Muscle layer of colon (tissue), 2 donors: ENCODE data around the gene ST6GALNAC6.

Experiments
- H3K27ac ChIP-seq: one replicate; pipeline ENCODE4 v1.7.0; 2013; ENCODE audit warnings: low read depth, mild to moderate bottlenecking, low read length, moderate library complexity
- H3K27me3 ChIP-seq, 2 donors: one replicate each; pipeline ENCODE4 v1.7.0; 2013; ENCODE audit warnings: low read length in 2 of 2, mild to moderate bottlenecking in 2 of 2; ENCODE audit not compliant: insufficient read depth in 2 of 2, control insufficient read depth in 1 of 2
- H3K36me3 ChIP-seq: one replicate; pipeline ENCODE4 v1.7.0; 2013; ENCODE audit warnings: mild to moderate bottlenecking, low read length; ENCODE audit not compliant: insufficient read depth
- H3K4me1 ChIP-seq: one replicate; pipeline ENCODE4 v1.7.0; 2013; ENCODE audit warnings: mild to moderate bottlenecking, low read length; ENCODE audit not compliant: insufficient read depth
- H3K4me3 ChIP-seq, 2 donors: one replicate each; pipeline ENCODE4 v1.7.0; 2013; ENCODE audit warnings: low read length in 2 of 2, low read depth in 1 of 2, mild to moderate bottlenecking in 1 of 2, moderate library complexity in 1 of 2
- H3K9ac ChIP-seq: one replicate; pipeline ENCODE4 v1.7.0; 2013; ENCODE audit warnings: low read length
- H3K9me3 ChIP-seq: one replicate; pipeline ENCODE4 v1.7.0; 2013; ENCODE audit warnings: mild to moderate bottlenecking, low read length
- donor health status: abdominal sarcoma.
- donor health status: Adenocarcinoma of cecum.

The ST6GALNAC6 gene

GRCh38 chr9:127866535-127866934, 32.9 kb downstream of the ST6GALNAC6 start:
- no peak overlapping the region for H3K4me3 ChIP-seq
- H3K4me1 ChIP-seq = peaks cover 5% of the 10 kb centered on the region
- peaks cover 16% of the 10 kb centered on the region for H3K36me3 ChIP-seq
- no peaks in the 10 kb centered on the region for H3K9me3 ChIP-seq
- no peak overlapping the region for H3K9ac ChIP-seq
- no peaks in the 10 kb centered on the region for H3K27me3 ChIP-seq
- no peak overlapping the region for H3K27ac ChIP-seq

DNA sequence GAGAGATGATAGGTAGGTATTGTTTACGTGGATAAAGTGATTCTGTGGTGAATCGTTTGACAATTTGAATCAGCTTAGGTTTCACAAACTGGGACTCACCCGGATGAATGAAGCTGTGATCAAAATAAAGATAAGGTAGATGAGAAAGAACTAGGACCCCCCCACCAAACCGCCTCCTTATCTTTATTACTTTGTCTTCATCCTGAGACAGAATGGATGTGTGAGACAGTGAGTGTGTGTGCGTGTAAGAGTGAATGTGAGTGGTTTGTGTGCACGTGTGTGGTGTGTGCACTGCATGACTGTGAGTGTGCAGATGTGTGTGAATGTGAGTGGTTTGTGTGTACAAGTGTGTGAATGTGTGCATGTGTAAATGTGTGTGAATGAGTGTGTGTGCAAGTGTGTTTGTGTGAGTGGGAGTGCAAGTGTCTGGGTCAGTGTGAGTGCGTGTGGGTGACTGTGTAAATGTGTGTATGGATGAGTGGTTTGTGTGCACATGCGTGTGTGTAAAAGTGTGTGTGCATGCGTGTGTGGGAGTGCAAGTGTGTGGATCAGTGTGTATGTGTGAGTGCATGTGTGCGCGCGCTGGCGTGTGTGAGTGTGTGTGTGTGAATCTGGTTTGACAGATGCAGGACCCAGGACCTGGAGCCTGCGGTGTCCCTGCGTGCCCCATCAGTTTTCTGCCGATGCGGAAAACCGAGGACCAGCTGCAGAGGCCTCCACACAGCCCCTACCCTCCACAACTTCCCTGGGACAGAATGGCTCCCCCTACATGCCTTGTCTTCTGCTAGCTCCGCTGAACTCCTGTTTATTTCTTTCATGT, 33.5 kb downstream of the ST6GALNAC6 start:
- no peaks in the 10 kb centered on the region for H3K27me3 ChIP-seq
- no peak overlapping the region for H3K4me3 ChIP-seq
- H3K36me3 ChIP-seq = peaks cover 12% of the 10 kb centered on the region
- no peak overlapping the region for H3K9ac ChIP-seq
- no peak overlapping the region for H3K27ac ChIP-seq
- no peaks in the 10 kb centered on the region for H3K9me3 ChIP-seq
- peaks cover 10% of the 10 kb centered on the region for H3K4me1 ChIP-seq

DNA sequence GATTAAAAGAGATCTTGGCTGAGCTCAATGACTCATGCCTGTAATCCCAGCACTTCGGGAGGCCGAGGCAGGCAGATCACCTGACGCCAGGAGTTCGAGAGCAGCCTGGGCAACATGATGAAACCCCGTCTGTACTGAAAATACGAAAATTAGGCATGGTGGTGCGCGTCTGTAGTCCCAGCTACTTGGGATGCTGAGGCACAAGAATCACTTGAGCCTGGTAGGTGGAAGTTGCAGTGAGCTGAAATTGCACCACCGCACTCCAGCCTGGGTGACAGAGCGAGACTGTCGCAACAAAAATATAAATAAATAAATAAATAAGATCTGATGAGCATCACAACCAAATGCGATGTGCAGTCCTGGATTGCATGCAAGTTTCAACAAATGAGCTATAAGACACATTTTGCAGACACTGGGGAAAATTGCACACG, 36.2 kb downstream of the ST6GALNAC6 start:
- no peak overlapping the region for H3K9ac ChIP-seq
- H3K4me3 ChIP-seq = no peak overlapping the region
- peaks cover 9% of the 10 kb centered on the region for H3K36me3 ChIP-seq
- no peak overlapping the region for H3K27ac ChIP-seq
- peaks cover 10% of the 10 kb centered on the region for H3K4me1 ChIP-seq
- no peaks in the 10 kb centered on the region for H3K9me3 ChIP-seq
- H3K27me3 ChIP-seq = no peaks in the 10 kb centered on the region

GRCh38 chr9:127862075-127863011, 37.1 kb downstream of the ST6GALNAC6 start:
- Histone ChIP-seq H3K36me3 (peaks cover under 1% of the 10 kb centered on the region), H3K27ac (no peak overlapping the region), H3K4me3 (no peak overlapping the region), H3K9me3 (no peaks in the 10 kb centered on the region), H3K27me3 (no peaks in the 10 kb centered on the region), H3K9ac (no peak overlapping the region), H3K4me1 (peaks cover 10% of the 10 kb centered on the region)

GRCh38 chr9:127860779-127861178, 38.6 kb downstream of the ST6GALNAC6 start:
- Histone ChIP-seq H3K27ac (no peak overlapping the region), H3K4me1 (peaks cover 10% of the 10 kb centered on the region)

GRCh38 chr9:127860260-127860659, 39.1 kb downstream of the ST6GALNAC6 start:
- Histone ChIP-seq H3K27me3 (no peaks in the 10 kb centered on the region), H3K4me1 (peaks cover 10% of the 10 kb centered on the region), H3K4me3 (no peak overlapping the region), H3K27ac (no peak overlapping the region), H3K9ac (no peak overlapping the region), H3K9me3 (no peaks in the 10 kb centered on the region), H3K36me3 (no peaks in the 10 kb centered on the region)

More at GRCh38 chr9:127860779-127861178, 38.6 kb downstream of the ST6GALNAC6 start:
- Histone ChIP-seq H3K36me3 (no peaks in the 10 kb centered on the region), H3K4me3 (no peak overlapping the region), H3K27me3 (no peaks in the 10 kb centered on the region), H3K9ac (no peak overlapping the region), H3K9me3 (no peaks in the 10 kb centered on the region)

DNA sequence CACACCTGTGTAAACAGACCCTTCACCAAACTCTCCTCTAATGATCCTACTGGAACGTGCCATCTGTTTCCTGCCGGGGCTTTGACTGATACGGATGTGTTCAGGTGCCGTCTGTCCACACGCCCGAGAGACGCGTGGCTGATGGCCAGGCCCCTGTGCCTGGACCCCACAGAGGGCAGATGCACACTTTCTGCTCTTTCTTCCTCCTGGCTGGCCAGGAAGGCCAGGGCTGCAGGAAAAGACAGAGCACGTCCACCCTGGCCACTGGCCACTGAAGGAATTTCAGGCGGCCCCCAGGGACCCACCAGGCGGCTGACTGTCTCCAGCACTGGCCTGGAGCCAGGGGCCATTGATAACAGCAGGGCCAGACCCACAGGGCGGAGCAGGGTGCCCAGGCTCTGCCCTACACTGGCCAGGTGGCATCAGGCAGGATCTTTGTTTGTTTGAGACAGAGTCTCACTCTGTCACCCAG, 41.3 kb downstream of the ST6GALNAC6 start:
- H3K36me3 ChIP-seq = no peaks in the 10 kb centered on the region
- no peaks in the 10 kb centered on the region for H3K27me3 ChIP-seq
- no peaks in the 10 kb centered on the region for H3K9me3 ChIP-seq
- H3K4me1 ChIP-seq = peaks cover 10% of the 10 kb centered on the region
- no peak overlapping the region for H3K4me3 ChIP-seq
- H3K27ac ChIP-seq = no peak overlapping the region
- H3K9ac ChIP-seq = no peak overlapping the region

GRCh38 chr9:127857278-127857677, 42.1 kb downstream of the ST6GALNAC6 start:
- Histone ChIP-seq H3K4me1 (peaks cover 11% of the 10 kb centered on the region), H3K4me3 (no peak overlapping the region), H3K27me3 (no peaks in the 10 kb centered on the region), H3K36me3 (no peaks in the 10 kb centered on the region), H3K9ac (no peak overlapping the region), H3K27ac (no peak overlapping the region), H3K9me3 (no peaks in the 10 kb centered on the region)

DNA sequence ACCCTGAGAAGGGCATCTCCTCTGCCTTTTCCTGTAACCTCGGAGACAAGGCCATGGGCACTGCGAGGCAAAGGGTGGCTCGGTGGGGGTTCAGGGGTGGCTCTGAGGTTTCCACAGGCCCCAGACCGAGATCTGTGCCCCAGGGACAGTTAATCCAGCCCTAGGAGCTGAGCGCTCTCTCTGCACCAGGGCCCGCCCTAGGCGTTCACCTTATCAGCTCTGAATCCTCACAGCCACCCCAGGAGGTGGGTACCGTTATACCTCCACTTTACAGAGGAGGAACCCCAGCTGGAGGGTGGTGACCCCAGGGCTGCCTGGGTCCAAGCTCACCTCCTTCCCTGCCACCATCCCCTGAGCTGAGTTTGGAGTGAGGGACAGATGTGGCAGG, 42.7 kb downstream of the ST6GALNAC6 start:
- no peak overlapping the region for H3K4me3 ChIP-seq
- H3K4me1 ChIP-seq = peaks cover 13% of the 10 kb centered on the region
- no peak overlapping the region for H3K9ac ChIP-seq
- H3K9me3 ChIP-seq = no peaks in the 10 kb centered on the region
- no peak overlapping the region for H3K27ac ChIP-seq
- no peaks in the 10 kb centered on the region for H3K27me3 ChIP-seq
- no peaks in the 10 kb centered on the region for H3K36me3 ChIP-seq

- Histone ChIP-seq H3K9me3 (no peaks in the 10 kb centered on the region), H3K27ac (no peak overlapping the region), H3K4me3 (no peak overlapping the region), H3K4me1 (peaks cover 8% of the 10 kb centered on the region), H3K27me3 (no peaks in the 10 kb centered on the region), H3K36me3 (no peaks in the 10 kb centered on the region), H3K9ac (no peak overlapping the region)
Observed at GRCh38 chr9:127856094-127856728, 43.2 kb downstream of the ST6GALNAC6 start.

- Histone ChIP-seq H3K4me3 (no peak overlapping the region), H3K9me3 (no peaks in the 10 kb centered on the region), H3K4me1 (peaks cover 6% of the 10 kb centered on the region), H3K9ac (no peak overlapping the region), H3K36me3 (no peaks in the 10 kb centered on the region), H3K27ac (no peak overlapping the region), H3K27me3 (no peaks in the 10 kb centered on the region)
Observed at GRCh38 chr9:127855522-127855921, 43.9 kb downstream of the ST6GALNAC6 start.
